K562 (cell line): ENCODE data around the gene RNF168. TPM values are rescaled to one million over a fixed set of nuclear protein-coding genes. Genes with fewer than 3 reads are reported as not detected.

Source experiments
- CBX8 ChIP-seq: fragments of 200-600 bp; sonication (generic); IDR thresholded peaks from 2 replicates; pipeline ENCODE4 v1.6.1; 2012; ENCODE audit warnings: borderline replicate concordance, mixed run types, low read depth, mild to moderate bottlenecking, moderate library complexity, mixed read lengths, low read length, control low read depth, inconsistent platforms; ENCODE audit not compliant: poor library complexity, severe bottlenecking; ENCODE audit errors: extremely low read depth
- KLF10 ChIP-seq: fragments of 250-450 bp; sonication (Bioruptor Pico); IDR thresholded peaks from 2 replicates; pipeline ENCODE4 v1.6.1; 2021; ENCODE audit warnings: matching md5 sums
- LEF1 ChIP-seq: fragments of 450-650 bp; IDR thresholded peaks from 2 replicates; pipeline ENCODE4 v1.6.1; 2016; ENCODE audit warnings: mild to moderate bottlenecking
- TOE1 ChIP-seq, 2 experiments: fragments of 450-650 bp in 1 of 2; sonication (generic) in 1 of 2; formaldehyde crosslinking in 1 of 2; IDR thresholded peaks; 2 replicates each; pipeline versions ENCODE4 v1.7.1 to v1.8.0; 2016 to 2022; ENCODE audit warnings: borderline replicate concordance in 2 of 2, mild to moderate bottlenecking in 2 of 2, antibody characterized with exemption in 1 of 2, inconsistent platforms in 1 of 2, low read depth in 1 of 2, missing genetic modification reagents in 1 of 2, moderate library complexity in 1 of 2
- ZNF316 ChIP-seq: fragments of 450-650 bp; IDR thresholded peaks from 2 replicates; pipeline ENCODE4 v1.6.1; 2016
- polyA plus RNA-seq, 8 experiments: library from polyadenylated mRNA; depleted of rRNA in 4 of 8; stranded (reverse) in 5 of 8; unstranded in 3 of 8; fragments of >200 nt; fragmentation: Nextera tagmentation in 2 of 8; fragmentation: Illumina TruSeq in 1 of 8; extraction: Ambion mirVana in 2 of 8; extraction: Trizol in 1 of 8; gene quantifications; 2 replicates each; pipeline versions ENCODE4 v1.2.1 to v1.2.3, GENCODE V29; 2011 to 2014; ENCODE audit warnings: inconsistent platforms in 1 of 8, missing spikeins in 1 of 8
- total RNA-seq, 7 experiments: library from RNA; depleted of rRNA in 6 of 7; stranded (reverse); fragments of >200 nt in 6 of 7; fragmentation: Illumina TruSeq in 2 of 7; extraction: Trizol in 2 of 7; gene quantifications; 2 replicates each; pipeline versions ENCODE4 v1.2.1 to v1.2.3, GENCODE V29; 2011 to 2021; ENCODE audit warnings: low replicate concordance in 1 of 7
- TF ChIP-seq, protein P1 (sequence below), 2 experiments: fragments of 450-650 bp; formaldehyde crosslinking in 1 of 2; IDR thresholded peaks; 2 replicates each; pipeline versions ENCODE4 v1.4.0 to v1.6.1; 2014 to 2020; ENCODE audit warnings: mild to moderate bottlenecking in 2 of 2, borderline replicate concordance in 1 of 2, low read depth in 1 of 2
- TF ChIP-seq, protein P2 (sequence below): fragments of 450-650 bp; formaldehyde crosslinking; IDR thresholded peaks from 2 replicates; pipeline ENCODE4 v1.4.0; 2022; ENCODE audit warnings: missing genetic modification characterization
- TF ChIP-seq, protein P3 (sequence below): fragments of 450-650 bp; formaldehyde crosslinking; IDR thresholded peaks from 2 replicates; pipeline ENCODE4 v1.4.0; 2020; ENCODE audit warnings: mild to moderate bottlenecking
- TF ChIP-seq, protein P4 (sequence below), 2 experiments: fragments of 450-650 bp in 1 of 2; sonication (generic) in 1 of 2; formaldehyde crosslinking in 1 of 2; IDR thresholded peaks in 1 of 2; conservative IDR thresholded peaks in 1 of 2; 2 replicates each; pipeline versions ENCODE4 v1.6.1 to v1.8.1; 2016 to 2023; ENCODE audit warnings: mild to moderate bottlenecking in 2 of 2, moderate library complexity in 2 of 2, inconsistent platforms in 1 of 2, missing genetic modification reagents in 1 of 2

Gene RNF168
- total and polyA plus RNA-seq, 9 of the 15 experiments (the other 6 are each of a cell fraction or from before 2014, with no cell fraction given), result 6.0 to 32.1 (median 16.6) TPM

DNA sequence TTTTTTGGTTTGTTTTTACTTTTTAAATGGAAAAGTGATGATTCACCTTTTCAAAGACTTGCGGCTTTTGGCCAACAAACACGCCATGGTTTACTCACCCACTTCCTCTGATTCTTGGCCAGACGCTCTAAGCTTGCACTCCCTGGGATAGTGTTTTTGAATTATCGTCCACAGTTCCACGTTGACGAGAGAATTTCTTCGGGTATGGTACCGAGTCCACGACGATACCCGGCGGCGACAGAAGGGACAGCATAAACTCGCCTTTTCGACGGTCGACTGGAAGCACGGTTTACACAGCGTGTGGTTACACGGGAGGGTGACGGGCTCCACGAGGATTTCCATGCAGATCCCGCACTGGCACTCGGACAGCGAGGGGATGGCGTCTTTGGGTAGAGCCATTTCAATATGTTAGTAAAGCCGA, 783 bp downstream of the RNF168 start (continued):
- TF ChIP-seq, protein P1, sequence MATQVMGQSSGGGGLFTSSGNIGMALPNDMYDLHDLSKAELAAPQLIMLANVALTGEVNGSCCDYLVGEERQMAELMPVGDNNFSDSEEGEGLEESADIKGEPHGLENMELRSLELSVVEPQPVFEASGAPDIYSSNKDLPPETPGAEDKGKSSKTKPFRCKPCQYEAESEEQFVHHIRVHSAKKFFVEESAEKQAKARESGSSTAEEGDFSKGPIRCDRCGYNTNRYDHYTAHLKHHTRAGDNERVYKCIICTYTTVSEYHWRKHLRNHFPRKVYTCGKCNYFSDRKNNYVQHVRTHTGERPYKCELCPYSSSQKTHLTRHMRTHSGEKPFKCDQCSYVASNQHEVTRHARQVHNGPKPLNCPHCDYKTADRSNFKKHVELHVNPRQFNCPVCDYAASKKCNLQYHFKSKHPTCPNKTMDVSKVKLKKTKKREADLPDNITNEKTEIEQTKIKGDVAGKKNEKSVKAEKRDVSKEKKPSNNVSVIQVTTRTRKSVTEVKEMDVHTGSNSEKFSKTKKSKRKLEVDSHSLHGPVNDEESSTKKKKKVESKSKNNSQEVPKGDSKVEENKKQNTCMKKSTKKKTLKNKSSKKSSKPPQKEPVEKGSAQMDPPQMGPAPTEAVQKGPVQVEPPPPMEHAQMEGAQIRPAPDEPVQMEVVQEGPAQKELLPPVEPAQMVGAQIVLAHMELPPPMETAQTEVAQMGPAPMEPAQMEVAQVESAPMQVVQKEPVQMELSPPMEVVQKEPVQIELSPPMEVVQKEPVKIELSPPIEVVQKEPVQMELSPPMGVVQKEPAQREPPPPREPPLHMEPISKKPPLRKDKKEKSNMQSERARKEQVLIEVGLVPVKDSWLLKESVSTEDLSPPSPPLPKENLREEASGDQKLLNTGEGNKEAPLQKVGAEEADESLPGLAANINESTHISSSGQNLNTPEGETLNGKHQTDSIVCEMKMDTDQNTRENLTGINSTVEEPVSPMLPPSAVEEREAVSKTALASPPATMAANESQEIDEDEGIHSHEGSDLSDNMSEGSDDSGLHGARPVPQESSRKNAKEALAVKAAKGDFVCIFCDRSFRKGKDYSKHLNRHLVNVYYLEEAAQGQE (IDR thresholded peaks at IDR 0.05; ENCODE audit: borderline replicate concordance), result no peak
- TF ChIP-seq, protein P1 (CRISPR knock-in tag; IDR thresholded peaks at IDR 0.05; ENCODE audit: low read depth), result no peak
- TF ChIP-seq CBX8 (no peak), LEF1 (no peak), KLF10 (CRISPR knock-in tag) (no peak), ZNF316 (peak; percentile 66), TOE1 (IDR thresholded peaks at IDR 0.05; ENCODE audit: borderline replicate concordance) (no peak), TOE1 (CRISPR knock-in tag; IDR thresholded peaks at IDR 0.05; ENCODE audit: borderline replicate concordance, low read depth) (no peak)
- TF ChIP-seq, protein P2, sequence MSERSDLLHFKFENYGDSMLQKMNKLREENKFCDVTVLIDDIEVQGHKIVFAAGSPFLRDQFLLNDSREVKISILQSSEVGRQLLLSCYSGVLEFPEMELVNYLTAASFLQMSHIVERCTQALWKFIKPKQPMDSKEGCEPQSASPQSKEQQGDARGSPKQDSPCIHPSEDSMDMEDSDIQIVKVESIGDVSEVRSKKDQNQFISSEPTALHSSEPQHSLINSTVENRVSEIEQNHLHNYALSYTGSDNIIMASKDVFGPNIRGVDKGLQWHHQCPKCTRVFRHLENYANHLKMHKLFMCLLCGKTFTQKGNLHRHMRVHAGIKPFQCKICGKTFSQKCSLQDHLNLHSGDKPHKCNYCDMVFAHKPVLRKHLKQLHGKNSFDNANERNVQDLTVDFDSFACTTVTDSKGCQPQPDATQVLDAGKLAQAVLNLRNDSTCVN (CRISPR knock-in tag), result no peak
- TF ChIP-seq, protein P3, sequence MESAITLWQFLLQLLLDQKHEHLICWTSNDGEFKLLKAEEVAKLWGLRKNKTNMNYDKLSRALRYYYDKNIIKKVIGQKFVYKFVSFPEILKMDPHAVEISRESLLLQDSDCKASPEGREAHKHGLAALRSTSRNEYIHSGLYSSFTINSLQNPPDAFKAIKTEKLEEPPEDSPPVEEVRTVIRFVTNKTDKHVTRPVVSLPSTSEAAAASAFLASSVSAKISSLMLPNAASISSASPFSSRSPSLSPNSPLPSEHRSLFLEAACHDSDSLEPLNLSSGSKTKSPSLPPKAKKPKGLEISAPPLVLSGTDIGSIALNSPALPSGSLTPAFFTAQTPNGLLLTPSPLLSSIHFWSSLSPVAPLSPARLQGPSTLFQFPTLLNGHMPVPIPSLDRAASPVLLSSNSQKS (CRISPR knock-in tag), result no peak
- TF ChIP-seq, protein P4, sequence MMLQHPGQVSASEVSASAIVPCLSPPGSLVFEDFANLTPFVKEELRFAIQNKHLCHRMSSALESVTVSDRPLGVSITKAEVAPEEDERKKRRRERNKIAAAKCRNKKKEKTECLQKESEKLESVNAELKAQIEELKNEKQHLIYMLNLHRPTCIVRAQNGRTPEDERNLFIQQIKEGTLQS (IDR thresholded peaks at IDR 0.05), result peak; percentile 35; the same call in 1 of the 2 replicates
- TF ChIP-seq, protein P4 (CRISPR knock-in tag; conservative IDR thresholded peaks at IDR 0.05), result peak; percentile 28; the same call in 1 of the 2 replicates
